ENCODE results near the gene APCDD1.
"Not testable (repeated sequence)": the region's sequence is repeated elsewhere in the genome, so short reads cannot be mapped to it uniquely, and the experiment has no call there.

APCDD1 gene

GRCh38 chr18:10497206-10497749 is 42.8 kb downstream of the APCDD1 start:
- DNase-seq = no peak

- no peak for DNase-seq
These were observed 44.8 kb downstream of the APCDD1 start for GRCh38 chr18:10499230-10499629.

- no peak for DNase-seq
These were observed 45.6 kb downstream of the APCDD1 start for GRCh38 chr18:10500038-10500437.

GRCh38 chr18:10504723-10505122 is 50.3 kb downstream of the APCDD1 start:
- no peak for DNase-seq

- not testable (repeated sequence) for DNase-seq
These were observed 51.5 kb downstream of the APCDD1 start for GRCh38 chr18:10505892-10506291.

- no peak for DNase-seq
These were observed 54.2 kb downstream of the APCDD1 start for GRCh38 chr18:10508591-10508990.

GRCh38 chr18:10511236-10511635 is 56.8 kb downstream of the APCDD1 start:
- DNase-seq = no peak

GRCh38 chr18:10514082-10514481 is 59.6 kb downstream of the APCDD1 start:
- DNase-seq = no peak

- no peak for DNase-seq
These were observed 60.2 kb downstream of the APCDD1 start for GRCh38 chr18:10514601-10515000.

- no peak for DNase-seq
These were observed 61.0 kb downstream of the APCDD1 start for GRCh38 chr18:10515456-10515855.

- DNase-seq = no peak
These were observed 61.6 kb downstream of the APCDD1 start for GRCh38 chr18:10516078-10516477.

GRCh38 chr18:10518595-10519255 is 64.3 kb downstream of the APCDD1 start:
- no peak for DNase-seq

GRCh38 chr18:10519366-10519765 is 64.9 kb downstream of the APCDD1 start:
- no peak for DNase-seq

GRCh38 chr18:10519999-10520935 is 65.8 kb downstream of the APCDD1 start:
- DNase-seq = peak; percentile 18

GRCh38 chr18:10521566-10521965 is 67.1 kb downstream of the APCDD1 start:
- DNase-seq = no peak

GRCh38 chr18:10522574-10522973 is 68.1 kb downstream of the APCDD1 start:
- no peak for DNase-seq

- DNase-seq = no peak
These were observed 69.1 kb downstream of the APCDD1 start for GRCh38 chr18:10523544-10523943.

- DNase-seq = no peak
These were observed 70.3 kb downstream of the APCDD1 start for GRCh38 chr18:10524507-10525370.

GRCh38 chr18:10525371-10525691 is 70.9 kb downstream of the APCDD1 start:
- no peak for DNase-seq

- peak; percentile 49 for DNase-seq
These were observed 71.5 kb downstream of the APCDD1 start, which contains the start of gene NAPG for GRCh38 chr18:10525697-10526560. NAPG (plus strand) TSS chr18:10526027; CDS start chr18:10526103, 76 bp downstream.

GRCh38 chr18:10526561-10526949 is 72.1 kb downstream of the APCDD1 start:
- no peak for DNase-seq

- DNase-seq = no peak
These were observed 74.0 kb downstream of the APCDD1 start for GRCh38 chr18:10528439-10528838.
